Panc1 (cell line): ENCODE results near the gene CHD6.

Experiments used
- POLR2AphosphoS5 ChIP-seq: IDR thresholded peaks from 2 replicates; pipeline ENCODE4 v1.6.1; 2012; ENCODE audit warnings: mild to moderate bottlenecking, low read depth, low read length, moderate library complexity
- SIN3A ChIP-seq: IDR thresholded peaks from 2 replicates; pipeline ENCODE4 v1.6.1; 2012; ENCODE audit warnings: low read depth, mild to moderate bottlenecking, low read length, moderate library complexity, borderline replicate concordance; ENCODE audit not compliant: insufficient read depth
- TCF7L2 ChIP-seq: IDR thresholded peaks from 2 replicates; pipeline ENCODE4 v1.6.1; 2011; ENCODE audit warnings: mild to moderate bottlenecking, low read depth, low read length, inconsistent platforms
- TF ChIP-seq, protein P1 (sequence below): fragments of 450-650 bp; IDR thresholded peaks from 2 replicates; pipeline ENCODE4 v1.5.1; 2017; ENCODE audit warnings: mild to moderate bottlenecking
- TF ChIP-seq, protein P2 (sequence below), 2 experiments: IDR thresholded peaks; 2 replicates each; pipeline ENCODE4 v1.6.1; 2011 to 2012; ENCODE audit warnings: low read depth in 2 of 2, control low read depth in 1 of 2, low read length in 1 of 2, mild to moderate bottlenecking in 1 of 2, moderate library complexity in 1 of 2; ENCODE audit not compliant: insufficient read depth in 1 of 2

DNA sequence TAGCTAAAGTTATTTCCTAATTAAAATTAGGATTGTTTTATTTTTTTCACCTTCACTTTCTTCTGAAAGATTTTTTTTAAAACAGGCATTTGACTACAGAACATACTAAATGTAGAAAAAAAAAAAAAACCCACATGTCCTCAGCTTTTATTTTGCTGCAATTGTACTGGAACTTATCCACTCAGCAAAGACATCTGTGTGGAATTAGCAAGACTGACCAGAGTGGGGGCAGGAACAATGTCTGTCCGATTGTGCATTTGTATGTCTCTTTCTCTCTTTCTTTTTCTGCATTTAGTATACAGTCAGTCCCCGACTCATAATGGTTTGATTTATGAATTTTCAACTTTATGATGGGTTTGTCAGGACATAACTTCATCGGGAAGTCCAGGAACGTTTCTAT, 77.3 kb downstream of the CHD6 start:
- TF ChIP-seq, protein P1, sequence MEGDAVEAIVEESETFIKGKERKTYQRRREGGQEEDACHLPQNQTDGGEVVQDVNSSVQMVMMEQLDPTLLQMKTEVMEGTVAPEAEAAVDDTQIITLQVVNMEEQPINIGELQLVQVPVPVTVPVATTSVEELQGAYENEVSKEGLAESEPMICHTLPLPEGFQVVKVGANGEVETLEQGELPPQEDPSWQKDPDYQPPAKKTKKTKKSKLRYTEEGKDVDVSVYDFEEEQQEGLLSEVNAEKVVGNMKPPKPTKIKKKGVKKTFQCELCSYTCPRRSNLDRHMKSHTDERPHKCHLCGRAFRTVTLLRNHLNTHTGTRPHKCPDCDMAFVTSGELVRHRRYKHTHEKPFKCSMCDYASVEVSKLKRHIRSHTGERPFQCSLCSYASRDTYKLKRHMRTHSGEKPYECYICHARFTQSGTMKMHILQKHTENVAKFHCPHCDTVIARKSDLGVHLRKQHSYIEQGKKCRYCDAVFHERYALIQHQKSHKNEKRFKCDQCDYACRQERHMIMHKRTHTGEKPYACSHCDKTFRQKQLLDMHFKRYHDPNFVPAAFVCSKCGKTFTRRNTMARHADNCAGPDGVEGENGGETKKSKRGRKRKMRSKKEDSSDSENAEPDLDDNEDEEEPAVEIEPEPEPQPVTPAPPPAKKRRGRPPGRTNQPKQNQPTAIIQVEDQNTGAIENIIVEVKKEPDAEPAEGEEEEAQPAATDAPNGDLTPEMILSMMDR, result no peak
- TF ChIP-seq TCF7L2 (no peak), POLR2AphosphoS5 (no peak), SIN3A (no peak)
- TF ChIP-seq, protein P2, sequence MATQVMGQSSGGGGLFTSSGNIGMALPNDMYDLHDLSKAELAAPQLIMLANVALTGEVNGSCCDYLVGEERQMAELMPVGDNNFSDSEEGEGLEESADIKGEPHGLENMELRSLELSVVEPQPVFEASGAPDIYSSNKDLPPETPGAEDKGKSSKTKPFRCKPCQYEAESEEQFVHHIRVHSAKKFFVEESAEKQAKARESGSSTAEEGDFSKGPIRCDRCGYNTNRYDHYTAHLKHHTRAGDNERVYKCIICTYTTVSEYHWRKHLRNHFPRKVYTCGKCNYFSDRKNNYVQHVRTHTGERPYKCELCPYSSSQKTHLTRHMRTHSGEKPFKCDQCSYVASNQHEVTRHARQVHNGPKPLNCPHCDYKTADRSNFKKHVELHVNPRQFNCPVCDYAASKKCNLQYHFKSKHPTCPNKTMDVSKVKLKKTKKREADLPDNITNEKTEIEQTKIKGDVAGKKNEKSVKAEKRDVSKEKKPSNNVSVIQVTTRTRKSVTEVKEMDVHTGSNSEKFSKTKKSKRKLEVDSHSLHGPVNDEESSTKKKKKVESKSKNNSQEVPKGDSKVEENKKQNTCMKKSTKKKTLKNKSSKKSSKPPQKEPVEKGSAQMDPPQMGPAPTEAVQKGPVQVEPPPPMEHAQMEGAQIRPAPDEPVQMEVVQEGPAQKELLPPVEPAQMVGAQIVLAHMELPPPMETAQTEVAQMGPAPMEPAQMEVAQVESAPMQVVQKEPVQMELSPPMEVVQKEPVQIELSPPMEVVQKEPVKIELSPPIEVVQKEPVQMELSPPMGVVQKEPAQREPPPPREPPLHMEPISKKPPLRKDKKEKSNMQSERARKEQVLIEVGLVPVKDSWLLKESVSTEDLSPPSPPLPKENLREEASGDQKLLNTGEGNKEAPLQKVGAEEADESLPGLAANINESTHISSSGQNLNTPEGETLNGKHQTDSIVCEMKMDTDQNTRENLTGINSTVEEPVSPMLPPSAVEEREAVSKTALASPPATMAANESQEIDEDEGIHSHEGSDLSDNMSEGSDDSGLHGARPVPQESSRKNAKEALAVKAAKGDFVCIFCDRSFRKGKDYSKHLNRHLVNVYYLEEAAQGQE (IDR thresholded peaks at IDR 0.05; ENCODE audit: insufficient read depth in 1 of 2, low read depth in 2 of 2, low read length in 1 of 2), result no peak
